ENCODE results near the gene PDIA2. TPM values are rescaled to one million over a fixed set of nuclear protein-coding genes. Genes with fewer than 3 reads are reported as not detected.
"Not testable (repeated sequence)": the region's sequence is repeated elsewhere in the genome, so short reads cannot be mapped to it uniquely, and the experiment has no call there.

The PDIA2 gene
- total RNA-seq, 1 donor from 2014 or later, result 0.96 TPM

DNA sequence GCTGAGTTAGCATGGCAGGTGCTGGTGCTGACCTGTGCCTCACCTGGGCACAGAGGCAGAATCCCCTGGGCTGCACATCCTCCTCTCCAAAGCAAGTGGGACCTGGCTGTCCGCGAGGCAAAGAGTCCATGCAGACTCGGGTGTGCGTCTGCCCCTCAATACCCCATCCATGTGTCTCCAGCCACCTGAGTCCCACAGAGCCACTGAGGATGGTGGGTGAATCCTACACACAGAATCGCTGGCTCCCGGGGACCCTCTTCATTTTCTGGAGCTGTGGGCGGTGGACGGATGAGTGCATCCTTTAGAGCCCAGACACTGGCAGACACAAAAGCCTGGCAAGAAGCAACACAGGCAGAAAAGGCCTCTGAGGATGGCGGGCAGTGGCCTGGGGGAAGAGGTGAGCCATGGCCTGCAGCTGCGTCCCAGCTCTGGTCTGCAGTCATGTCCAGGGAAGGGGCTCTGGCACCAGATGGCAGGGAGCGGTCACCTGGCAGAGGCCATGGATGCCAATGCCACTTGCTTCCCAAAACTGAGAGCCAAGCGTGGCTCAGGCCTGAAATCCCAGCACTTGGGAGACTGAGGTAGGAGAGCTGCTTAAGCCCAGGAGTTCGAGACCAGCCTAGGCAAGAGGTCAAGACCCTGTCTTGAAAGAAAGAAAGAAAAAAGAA lies 39.6 kb downstream of the PDIA2 start:
- intact Hi-C loops (cut with DNase I), result no loop called here
- H3K27ac ChIP-seq, result no peak overlapping the region
- DNase-seq (no peak), ATAC-seq (no peak)
- peaks cover 31% of the 10 kb centered on the region for H3K4me1 ChIP-seq
- H3K4me3 ChIP-seq, result no peak overlapping the region
- TF ChIP-seq, protein P1, sequence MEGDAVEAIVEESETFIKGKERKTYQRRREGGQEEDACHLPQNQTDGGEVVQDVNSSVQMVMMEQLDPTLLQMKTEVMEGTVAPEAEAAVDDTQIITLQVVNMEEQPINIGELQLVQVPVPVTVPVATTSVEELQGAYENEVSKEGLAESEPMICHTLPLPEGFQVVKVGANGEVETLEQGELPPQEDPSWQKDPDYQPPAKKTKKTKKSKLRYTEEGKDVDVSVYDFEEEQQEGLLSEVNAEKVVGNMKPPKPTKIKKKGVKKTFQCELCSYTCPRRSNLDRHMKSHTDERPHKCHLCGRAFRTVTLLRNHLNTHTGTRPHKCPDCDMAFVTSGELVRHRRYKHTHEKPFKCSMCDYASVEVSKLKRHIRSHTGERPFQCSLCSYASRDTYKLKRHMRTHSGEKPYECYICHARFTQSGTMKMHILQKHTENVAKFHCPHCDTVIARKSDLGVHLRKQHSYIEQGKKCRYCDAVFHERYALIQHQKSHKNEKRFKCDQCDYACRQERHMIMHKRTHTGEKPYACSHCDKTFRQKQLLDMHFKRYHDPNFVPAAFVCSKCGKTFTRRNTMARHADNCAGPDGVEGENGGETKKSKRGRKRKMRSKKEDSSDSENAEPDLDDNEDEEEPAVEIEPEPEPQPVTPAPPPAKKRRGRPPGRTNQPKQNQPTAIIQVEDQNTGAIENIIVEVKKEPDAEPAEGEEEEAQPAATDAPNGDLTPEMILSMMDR (IDR thresholded peaks at IDR 0.05), result no peak
- no peaks in the 10 kb centered on the region for H3K27me3 ChIP-seq
- H3K36me3 ChIP-seq, result no peaks in the 10 kb centered on the region
- no peaks in the 10 kb centered on the region for H3K9me3 ChIP-seq

DNA sequence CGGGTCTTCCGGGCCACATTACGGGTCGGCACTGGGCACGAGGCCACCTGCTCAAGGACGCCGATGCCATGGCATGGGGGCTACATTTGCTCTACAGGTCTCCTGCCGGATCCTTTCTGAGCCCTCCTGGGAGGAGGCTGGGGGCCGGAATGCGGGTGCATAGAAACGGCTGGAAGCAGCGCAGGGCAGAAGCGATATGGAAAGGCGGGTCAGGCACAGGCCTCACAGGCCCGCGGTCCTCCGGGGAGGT lies 41.2 kb downstream of the PDIA2 start:
- no peak overlapping the region for H3K27ac ChIP-seq
- H3K4me1 ChIP-seq, result peaks cover 43% of the 10 kb centered on the region
- TF ChIP-seq, protein P1 (IDR thresholded peaks at IDR 0.05), result no peak
- no peaks in the 10 kb centered on the region for H3K36me3 ChIP-seq
- DNase-seq (no peak), ATAC-seq (no peak)
- no peaks in the 10 kb centered on the region for H3K9me3 ChIP-seq
- H3K27me3 ChIP-seq, result no peaks in the 10 kb centered on the region
- no peak overlapping the region for H3K4me3 ChIP-seq
- intact Hi-C loops (cut with DNase I), result no loop called here

DNA sequence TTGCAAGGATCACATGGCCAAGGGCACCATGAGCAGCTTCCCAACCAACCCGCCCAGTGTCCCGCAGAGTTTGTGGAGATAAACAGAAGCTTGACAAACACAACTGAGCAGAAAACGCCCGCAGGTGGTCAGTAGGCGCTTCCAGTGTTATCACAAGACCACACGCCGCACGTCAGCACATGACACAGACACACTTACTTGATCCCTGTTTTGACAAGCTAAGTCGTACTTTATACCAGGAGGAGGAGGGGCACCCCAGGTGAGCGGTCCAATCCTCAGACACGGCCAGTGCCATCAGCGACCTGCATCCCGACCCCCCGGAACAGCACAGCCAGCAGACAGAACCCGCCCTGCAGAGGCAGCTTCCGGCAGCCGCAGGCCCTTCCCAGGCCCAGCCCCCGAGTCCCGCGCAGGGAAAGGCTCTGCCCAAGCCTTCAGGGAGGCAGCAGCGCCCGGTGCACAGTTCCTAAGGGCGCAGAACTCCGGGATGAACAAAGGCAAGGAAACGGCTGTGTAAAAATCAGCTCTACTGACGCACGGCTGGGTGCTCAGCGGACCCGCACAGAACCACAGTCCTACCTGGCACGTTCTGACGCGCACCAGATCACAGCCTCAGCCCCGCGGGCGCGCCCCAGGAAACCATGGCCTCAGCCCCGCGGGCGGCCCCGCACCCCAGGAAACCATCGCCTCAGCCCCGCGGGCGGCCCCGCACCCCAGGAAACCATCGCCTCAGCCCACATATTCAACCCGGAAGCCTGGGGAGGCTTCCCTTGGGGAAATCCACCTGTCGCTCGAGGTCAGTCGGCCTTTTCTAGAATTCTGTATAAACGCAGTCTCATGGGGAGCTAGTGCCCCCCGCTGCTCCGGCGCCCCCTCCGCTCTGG lies 41.7 kb downstream of the PDIA2 start:
- Histone ChIP-seq H3K9me3 (no peaks in the 10 kb centered on the region), H3K27me3 (no peaks in the 10 kb centered on the region), H3K36me3 (no peaks in the 10 kb centered on the region), H3K4me3 (peak overlapping the region; percentile 8), H3K4me1 (peaks cover 43% of the 10 kb centered on the region), H3K27ac (no peak overlapping the region)
- ATAC-seq, result no peak
- intact Hi-C loops (cut with DNase I), result no loop called here
- TF ChIP-seq, protein P1 (IDR thresholded peaks at IDR 0.05), result no peak
- no peak for DNase-seq

DNA sequence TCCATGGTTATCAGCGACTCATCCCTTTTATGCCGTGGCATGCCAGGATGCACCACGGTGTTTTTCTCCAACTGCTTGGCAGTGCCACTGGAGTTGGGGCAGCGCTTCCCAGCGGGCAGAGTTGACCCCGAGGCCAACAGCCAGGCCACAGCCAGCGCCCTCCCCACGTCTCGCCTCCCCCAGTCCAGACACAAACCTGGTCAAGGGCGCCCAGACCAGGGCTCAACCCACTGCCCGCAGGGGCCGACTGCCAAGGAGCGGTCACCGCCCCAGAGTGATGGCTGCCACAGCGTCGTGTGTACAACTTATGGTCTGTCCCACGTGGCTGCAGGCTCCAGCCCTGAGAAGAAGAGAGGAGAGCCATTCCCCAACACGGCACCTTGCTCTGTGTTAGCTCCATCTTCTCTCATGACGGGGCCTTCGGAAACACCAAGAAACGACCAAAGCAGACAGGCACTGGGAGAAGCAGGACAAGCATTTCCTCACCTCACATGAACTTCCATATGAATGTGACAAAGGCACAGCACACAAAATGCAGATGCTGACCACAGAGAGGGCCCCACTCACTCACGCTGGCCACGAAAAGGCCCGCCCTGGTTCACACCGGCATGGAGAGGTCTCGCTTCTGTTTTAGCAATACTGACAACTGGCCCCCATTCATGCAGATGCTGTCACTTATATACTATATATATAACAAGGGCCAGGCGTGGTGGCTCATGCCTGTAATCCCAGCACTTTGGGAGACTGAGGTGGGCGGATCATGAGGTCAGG lies 42.6 kb downstream of the PDIA2 start:
- Histone ChIP-seq H3K9me3 (no peaks in the 10 kb centered on the region), H3K27ac (peak overlapping the region; percentile 88), H3K27me3 (no peaks in the 10 kb centered on the region), H3K4me1 (peaks cover 44% of the 10 kb centered on the region), H3K4me3 (peak overlapping the region; percentile 8), H3K36me3 (no peaks in the 10 kb centered on the region)
- intact Hi-C loops (cut with DNase I), result no loop called here
- DNase-seq, result no peak
- TF ChIP-seq, protein P1 (IDR thresholded peaks at IDR 0.05), result no peak
- no peak for ATAC-seq

DNA sequence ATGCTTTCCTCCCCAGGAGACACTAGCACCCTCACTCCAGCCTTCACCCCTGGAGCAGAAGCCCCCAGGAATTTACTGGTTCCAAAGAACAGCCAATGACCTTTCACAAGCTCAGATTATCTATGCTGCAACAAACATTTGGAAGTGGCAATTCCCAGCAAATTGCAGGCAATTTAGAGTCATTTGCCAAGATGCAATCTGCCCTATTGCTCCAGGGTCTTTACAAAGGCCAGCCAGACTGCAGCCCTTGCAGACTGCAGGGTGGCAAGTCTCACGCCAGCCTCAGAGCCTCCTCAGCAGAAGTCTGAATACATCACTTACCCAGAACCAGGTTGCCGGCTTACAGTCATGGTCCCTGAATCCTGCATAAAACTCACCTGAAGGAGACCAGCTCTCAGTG lies 47.8 kb downstream of the PDIA2 start:
- no peak overlapping the region for H3K4me3 ChIP-seq
- no peak overlapping the region for H3K27ac ChIP-seq
- TF ChIP-seq, protein P1 (IDR thresholded peaks at IDR 0.05), result no peak
- intact Hi-C loops (cut with DNase I), result no loop called here
- no peaks in the 10 kb centered on the region for H3K9me3 ChIP-seq
- DNase-seq (no peak), ATAC-seq (no peak)
- H3K27me3 ChIP-seq, result no peaks in the 10 kb centered on the region
- no peaks in the 10 kb centered on the region for H3K36me3 ChIP-seq
- H3K4me1 ChIP-seq, result peaks cover 35% of the 10 kb centered on the region

DNA sequence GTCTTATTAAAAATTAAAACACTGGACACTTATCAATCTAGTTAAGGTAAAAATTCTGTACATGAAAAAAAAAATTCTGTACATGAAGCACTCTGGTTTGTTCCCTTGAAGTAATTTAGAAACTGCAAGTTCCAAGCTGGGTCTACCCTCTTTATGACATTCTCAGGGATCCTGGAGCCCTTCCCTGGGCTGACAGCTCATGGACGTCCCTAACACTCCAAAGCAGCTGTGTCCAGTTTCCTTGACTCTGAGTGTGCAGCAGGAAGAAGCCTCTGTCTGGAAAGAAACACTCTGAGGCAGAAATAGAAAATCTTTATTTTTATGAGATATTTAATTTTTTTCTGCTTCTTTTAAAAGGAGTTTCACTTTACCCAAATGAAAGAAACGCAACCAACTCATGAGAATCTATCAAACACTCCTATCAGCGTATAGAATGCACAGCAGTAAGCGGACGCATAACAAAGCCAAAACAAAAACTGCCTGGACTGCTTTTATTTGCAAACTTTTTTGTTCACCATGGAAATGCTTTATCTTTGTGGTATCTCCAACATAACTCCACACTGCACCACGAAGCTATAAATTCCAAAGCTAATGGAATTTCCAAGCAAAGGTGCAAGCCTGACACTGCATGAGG lies 48.3 kb downstream of the PDIA2 start:
- DNase-seq; H3K9me3 ChIP-seq; H3K36me3 ChIP-seq; ATAC-seq; H3K27me3 ChIP-seq; H3K4me3 ChIP-seq; intact Hi-C loops (cut with DNase I): not testable (repeated sequence)
- Histone ChIP-seq H3K4me1 (peaks cover 30% of the 10 kb centered on the region), H3K27ac (peak overlapping the region; percentile 47)
